Endodermal cell (in vitro differentiated cells): ENCODE results near the gene PLCE1. TPM values are rescaled to one million over a fixed set of nuclear protein-coding genes. Genes with fewer than 3 reads are reported as not detected.
A peak's percentile ranks its signal among the peaks of the same experiment; 100 is the strongest.

ENCODE experiments used
- DNase-seq: peaks from one replicate; pipeline ENCODE4 v3.0.0-alpha.2; 2017
- H3K27ac ChIP-seq: 2 replicates; pipeline ENCODE4 v1.5.1; 2013; ENCODE audit warnings: mild to moderate bottlenecking, low read depth, low read length, moderate library complexity
- H3K27me3 ChIP-seq: 2 replicates; pipeline ENCODE4 v1.6.1; 2013; ENCODE audit warnings: mild to moderate bottlenecking, low read length, moderate library complexity; ENCODE audit not compliant: insufficient read depth, control insufficient read depth, poor library complexity, severe bottlenecking
- H3K36me3 ChIP-seq: 2 replicates; pipeline ENCODE4 v1.7.0; 2013; ENCODE audit warnings: mild to moderate bottlenecking, low read length, moderate library complexity; ENCODE audit not compliant: control insufficient read depth, insufficient read depth
- H3K4me1 ChIP-seq: one replicate; pipeline ENCODE4 v1.7.0; 2013; ENCODE audit warnings: low read length; ENCODE audit not compliant: control insufficient read depth, insufficient read depth
- H3K4me3 ChIP-seq: 2 replicates; pipeline ENCODE4 v1.5.1; 2013; ENCODE audit warnings: mild to moderate bottlenecking, low read length, moderate library complexity
- H3K9ac ChIP-seq: 2 replicates; pipeline ENCODE4 v1.6.1; 2013; ENCODE audit warnings: mild to moderate bottlenecking, low read length, moderate library complexity; ENCODE audit not compliant: poor library complexity, severe bottlenecking; ENCODE audit errors: extremely low read depth
- H3K9me3 ChIP-seq: 2 replicates; pipeline ENCODE4 v1.6.1; 2013; ENCODE audit warnings: mild to moderate bottlenecking, low read length, moderate library complexity; ENCODE audit not compliant: control insufficient read depth
- H3K27ac Mint-ChIP-seq: 2 replicates; pipeline ENCODE4 v1.8.0; 2020; ENCODE audit warnings: mixed read lengths
- H3K27me3 Mint-ChIP-seq: 2 replicates; pipeline ENCODE4 v1.8.0; 2021; ENCODE audit warnings: mild to moderate bottlenecking, mixed read lengths; ENCODE audit not compliant: insufficient read depth
- H3K36me3 Mint-ChIP-seq: 2 replicates; pipeline ENCODE4 v1.8.0; 2020; ENCODE audit warnings: low read depth, mixed read lengths
- H3K4me1 Mint-ChIP-seq: 2 replicates; pipeline ENCODE4 v1.8.0; 2020; ENCODE audit warnings: mixed read lengths
- H3K4me3 Mint-ChIP-seq: 2 replicates; pipeline ENCODE4 v1.8.0; 2020; ENCODE audit warnings: mild to moderate bottlenecking, moderate library complexity, mixed read lengths
- H3K9me3 Mint-ChIP-seq: 2 replicates; pipeline ENCODE4 v1.8.0; 2020; ENCODE audit warnings: mild to moderate bottlenecking, mixed read lengths
- WGBS, 2 experiments: methylation state at CpG; one replicate each; pipeline versions ENCODE4 v1.1.5 to v1.1.7; 2013; ENCODE audit warnings: missing lambda C conversion rate in 2 of 2, mixed read lengths in 1 of 2; ENCODE audit not compliant: insufficient coverage in 1 of 2, insufficient read length in 1 of 2; 5-methylcytosine and 5-hydroxymethylcytosine counted together
- long read RNA-seq, 4 experiments: library from polyadenylated mRNA in 2 of 4; library from RNA in 1 of 4; library from capped mRNA in 1 of 4; stranded (forward) in 3 of 4; unstranded in 1 of 4; transcript quantifications; one replicate each; pipeline ENCODE4 v2.0.0, GENCODE V29; 2020 to 2021; ENCODE audit warnings: inconsistent platforms in 1 of 4
- polyA plus RNA-seq, 2 experiments: library from polyadenylated mRNA; stranded (reverse); fragments of 50-300 nt; gene quantifications; one replicate each; pipeline ENCODE4 v1.2.3, GENCODE V29; 2013
- total RNA-seq, 2 donors: library from RNA; stranded (reverse); fragmentation: NEBNext Ultra II Directional in 1 of 2; extraction: Animal tissue kit (Norgen Biotek cat#: 25700) in 1 of 2; gene quantifications; 2 replicates in 1 of 2; 3 replicates in 1 of 2; pipeline ENCODE4 v1.2.1, GENCODE V29; 2021
- TF ChIP-seq, protein P1 (sequence below): fragments of 200-600 bp; sonication (generic); conservative IDR thresholded peaks from 2 replicates; pipeline ENCODE4 v1.5.0; 2021; ENCODE audit warnings: antibody characterized with exemption, mild to moderate bottlenecking

The PLCE1 gene
- total RNA-seq, result 10 to 100 TPM; 13.1 to 14.3 TPM
- polyA plus RNA-seq (2013, experiment 1 of 2), result 4.5 TPM
- polyA plus RNA-seq (2013, experiment 2 of 2), result 6.2 TPM
- long read RNA-seq, experiment 1, partial matches to known transcripts, result 5 of 7 reads
- long read RNA-seq, experiment 1, other reads (novel, unspliced or antisense), result 2 of 7 reads
- long read RNA-seq, experiment 2, partial matches to known transcripts, result 18 of 35 reads
- long read RNA-seq, experiment 2, other reads (novel, unspliced or antisense), result 17 of 35 reads
- long read RNA-seq, experiment 3, partial matches to known transcripts, result 4 of 23 reads
- long read RNA-seq, experiment 3, other reads (novel, unspliced or antisense), result 19 of 23 reads
- long read RNA-seq, experiment 4, result 0 reads

DNA sequence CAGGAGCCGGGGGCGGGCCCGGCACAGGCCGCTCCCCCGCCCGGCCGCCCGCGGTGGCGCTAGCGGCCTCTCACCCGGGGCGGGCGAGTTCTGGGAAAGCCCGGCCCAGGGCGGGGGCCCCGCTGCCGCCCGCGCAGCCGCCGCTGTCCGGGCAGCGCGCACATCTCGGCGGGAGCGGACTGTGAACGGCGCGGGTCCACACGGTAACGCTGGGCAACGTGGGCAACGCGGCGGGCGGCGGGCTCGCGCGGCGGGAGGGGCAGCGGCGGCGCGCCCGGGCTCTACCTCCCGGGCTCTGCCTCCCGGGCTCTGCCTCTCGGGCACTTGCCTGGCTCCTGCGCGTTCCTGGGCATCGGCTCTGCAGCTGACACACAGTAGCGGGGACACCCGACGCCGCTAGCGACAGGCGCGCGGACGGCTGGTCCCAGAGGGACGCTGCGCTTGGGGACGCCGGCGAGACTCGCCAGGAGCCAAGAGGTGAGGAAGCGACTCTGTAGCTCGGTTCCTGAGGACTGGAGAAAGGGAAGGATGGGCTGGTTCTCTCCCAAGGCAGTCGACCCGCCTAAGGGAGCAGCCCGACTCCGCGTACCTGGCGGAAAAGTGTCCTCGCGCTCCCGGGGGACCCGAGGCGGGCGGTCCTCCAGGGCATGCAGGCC lies at the start of gene PLCE1:
Gene PLCE1 (plus strand): TSS at position 150 of the 656 bp plus-strand sequence. CDS start 37,116 bp downstream, outside the sequence.
- WGBS, 2 experiments, result 0% methylated on average over 14 to 83 of the region's 83 CpGs
- DNase-seq, result peak; percentile 83
- Histone ChIP-seq H3K4me1 (peaks cover 6% of the 10 kb centered on the region), H3K27me3 (no peaks in the 10 kb centered on the region), H3K27ac (no peak within 1 kb of the TSS), H3K36me3 (peaks cover 8% of the 10 kb centered on the region), H3K9me3 (peaks cover 11% of the 10 kb centered on the region), H3K4me3 (peak within 1 kb of the TSS; percentile 85), H3K9ac (peak within 1 kb of the TSS; percentile 36)
- TF ChIP-seq, protein P1, sequence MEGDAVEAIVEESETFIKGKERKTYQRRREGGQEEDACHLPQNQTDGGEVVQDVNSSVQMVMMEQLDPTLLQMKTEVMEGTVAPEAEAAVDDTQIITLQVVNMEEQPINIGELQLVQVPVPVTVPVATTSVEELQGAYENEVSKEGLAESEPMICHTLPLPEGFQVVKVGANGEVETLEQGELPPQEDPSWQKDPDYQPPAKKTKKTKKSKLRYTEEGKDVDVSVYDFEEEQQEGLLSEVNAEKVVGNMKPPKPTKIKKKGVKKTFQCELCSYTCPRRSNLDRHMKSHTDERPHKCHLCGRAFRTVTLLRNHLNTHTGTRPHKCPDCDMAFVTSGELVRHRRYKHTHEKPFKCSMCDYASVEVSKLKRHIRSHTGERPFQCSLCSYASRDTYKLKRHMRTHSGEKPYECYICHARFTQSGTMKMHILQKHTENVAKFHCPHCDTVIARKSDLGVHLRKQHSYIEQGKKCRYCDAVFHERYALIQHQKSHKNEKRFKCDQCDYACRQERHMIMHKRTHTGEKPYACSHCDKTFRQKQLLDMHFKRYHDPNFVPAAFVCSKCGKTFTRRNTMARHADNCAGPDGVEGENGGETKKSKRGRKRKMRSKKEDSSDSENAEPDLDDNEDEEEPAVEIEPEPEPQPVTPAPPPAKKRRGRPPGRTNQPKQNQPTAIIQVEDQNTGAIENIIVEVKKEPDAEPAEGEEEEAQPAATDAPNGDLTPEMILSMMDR, result no peak
- peak within 1 kb of the TSS; percentile 65 for H3K4me3 Mint-ChIP-seq
- H3K9me3 Mint-ChIP-seq, result peaks cover 1% of the 10 kb centered on the region
- H3K36me3 Mint-ChIP-seq, result peaks cover 5% of the 10 kb centered on the region
- peaks cover 60% of the 10 kb centered on the region for H3K27me3 Mint-ChIP-seq
- H3K27ac Mint-ChIP-seq, result peak within 1 kb of the TSS; percentile 64
- peaks cover 46% of the 10 kb centered on the region for H3K4me1 Mint-ChIP-seq

DNA sequence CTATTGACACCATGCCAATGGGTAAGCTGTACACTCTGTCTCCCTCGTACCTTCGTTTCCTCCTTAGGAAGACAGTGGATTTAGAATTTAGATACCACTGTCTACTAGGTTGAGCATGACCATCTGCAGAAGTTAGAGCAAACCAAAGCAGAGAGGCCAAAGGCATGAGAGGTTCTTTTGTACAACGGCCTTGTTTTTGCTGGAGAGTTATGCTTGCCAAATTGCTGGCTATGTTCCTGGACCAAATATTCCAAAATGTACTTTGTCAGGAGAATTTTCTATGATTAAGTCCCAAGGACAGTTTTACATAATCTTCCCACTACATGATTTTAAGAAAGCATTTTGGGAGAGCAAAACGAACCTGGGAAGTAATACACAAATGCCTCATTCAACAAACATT lies 47.9 kb upstream of the PLCE1 start:
- TF ChIP-seq, protein P1, result no peak
- no peaks in the 10 kb centered on the region for H3K9me3 ChIP-seq
- WGBS, 2 experiments, result 90 to 95% methylated on average over 4 of the region's 4 CpGs

DNA sequence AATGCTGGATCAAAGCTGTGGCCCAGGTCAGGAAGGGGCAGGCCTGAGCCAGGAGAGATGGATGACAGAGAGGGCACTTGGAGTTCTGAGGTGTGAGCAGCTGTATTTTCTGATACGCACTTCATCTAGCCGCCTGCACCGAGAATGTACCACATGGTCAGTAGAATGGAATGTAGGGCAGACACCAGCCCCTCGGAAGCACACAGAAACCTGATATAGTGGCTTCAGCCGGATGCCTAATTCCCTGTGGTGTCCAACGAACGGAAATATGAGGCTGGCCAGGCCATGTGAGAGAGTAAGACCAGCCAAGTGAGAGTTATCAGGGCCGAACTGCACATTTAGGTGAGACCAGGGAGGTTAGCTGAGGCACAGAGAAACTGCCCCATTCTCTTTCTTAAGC lies 46.7 kb upstream of the PLCE1 start:
- Mint-ChIP-seq H3K9me3 (no peaks in the 10 kb centered on the region), H3K4me1 (peaks cover 4% of the 10 kb centered on the region), H3K36me3 (no peaks in the 10 kb centered on the region), H3K27ac (no peak overlapping the region), H3K27me3 (peaks cover 3% of the 10 kb centered on the region), H3K4me3 (no peak overlapping the region)
- TF ChIP-seq, protein P1, result no peak
- 89 to 96% methylated on average over 8 of the region's 8 CpGs for WGBS, 2 experiments
- Histone ChIP-seq H3K36me3 (no peaks in the 10 kb centered on the region), H3K4me3 (no peak overlapping the region), H3K9ac (no peak overlapping the region), H3K27ac (no peak overlapping the region), H3K9me3 (no peaks in the 10 kb centered on the region), H3K4me1 (no peaks in the 10 kb centered on the region), H3K27me3 (no peaks in the 10 kb centered on the region)
- no peak for DNase-seq

More for the DNA sequence above, 47.9 kb upstream of the PLCE1 start:
- Histone ChIP-seq H3K27ac (no peak overlapping the region), H3K36me3 (no peaks in the 10 kb centered on the region), H3K4me1 (no peaks in the 10 kb centered on the region), H3K4me3 (no peak overlapping the region), H3K9ac (no peak overlapping the region), H3K27me3 (no peaks in the 10 kb centered on the region)
- no peaks in the 10 kb centered on the region for H3K27me3 Mint-ChIP-seq
- H3K36me3 Mint-ChIP-seq, result no peaks in the 10 kb centered on the region
- H3K4me3 Mint-ChIP-seq, result no peak overlapping the region
- DNase-seq, result no peak
- H3K27ac Mint-ChIP-seq, result no peak overlapping the region
- H3K4me1 Mint-ChIP-seq, result peaks cover 4% of the 10 kb centered on the region
- H3K9me3 Mint-ChIP-seq, result no peaks in the 10 kb centered on the region
